HFF-Myc (cell line): ENCODE data around the gene ATRNL1.
A peak's percentile ranks its signal among the peaks of the same experiment; 100 is the strongest.

Experiments used
- DNase-seq: peaks from one replicate; pipeline ENCODE4 v3.0.0-alpha.2; 2011; ENCODE audit warnings: low read depth; ENCODE audit errors: extremely low read depth
- H3K4me3 ChIP-seq: replicated peaks from 2 replicates; pipeline ENCODE4 v1.5.1; 2011; ENCODE audit warnings: low read depth, mild to moderate bottlenecking, control low read depth, low read length
- TF ChIP-seq, protein P1 (sequence below): IDR thresholded peaks from 2 replicates; pipeline ENCODE4 v1.5.1; 2012; ENCODE audit warnings: mild to moderate bottlenecking, low read depth, low read length, control low read depth; ENCODE audit errors: missing control alignments

The ATRNL1 gene

DNA sequence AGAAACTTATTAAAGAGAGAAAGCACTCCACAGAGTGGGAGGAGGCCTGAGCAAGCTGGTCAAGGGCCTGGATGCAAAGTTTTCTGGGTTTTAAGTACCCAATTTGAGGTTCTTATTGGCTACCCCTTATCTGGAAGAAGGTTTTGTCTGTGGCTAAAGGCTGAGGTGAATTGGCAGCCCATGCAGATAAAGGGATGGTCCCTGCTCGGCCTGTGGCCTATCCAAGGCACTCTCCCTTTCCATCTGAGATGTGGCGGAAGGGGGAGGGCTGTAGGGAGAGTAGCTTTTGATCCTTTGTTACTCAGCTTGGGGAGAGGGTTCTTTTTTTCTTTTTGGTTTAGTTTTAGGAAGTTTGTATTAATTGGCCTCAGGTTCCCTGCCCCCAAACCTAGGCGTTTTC lies 465.1 kb downstream of the ATRNL1 start:
- no peak overlapping the region for H3K4me3 ChIP-seq
- no peak for DNase-seq
- TF ChIP-seq, protein P1, sequence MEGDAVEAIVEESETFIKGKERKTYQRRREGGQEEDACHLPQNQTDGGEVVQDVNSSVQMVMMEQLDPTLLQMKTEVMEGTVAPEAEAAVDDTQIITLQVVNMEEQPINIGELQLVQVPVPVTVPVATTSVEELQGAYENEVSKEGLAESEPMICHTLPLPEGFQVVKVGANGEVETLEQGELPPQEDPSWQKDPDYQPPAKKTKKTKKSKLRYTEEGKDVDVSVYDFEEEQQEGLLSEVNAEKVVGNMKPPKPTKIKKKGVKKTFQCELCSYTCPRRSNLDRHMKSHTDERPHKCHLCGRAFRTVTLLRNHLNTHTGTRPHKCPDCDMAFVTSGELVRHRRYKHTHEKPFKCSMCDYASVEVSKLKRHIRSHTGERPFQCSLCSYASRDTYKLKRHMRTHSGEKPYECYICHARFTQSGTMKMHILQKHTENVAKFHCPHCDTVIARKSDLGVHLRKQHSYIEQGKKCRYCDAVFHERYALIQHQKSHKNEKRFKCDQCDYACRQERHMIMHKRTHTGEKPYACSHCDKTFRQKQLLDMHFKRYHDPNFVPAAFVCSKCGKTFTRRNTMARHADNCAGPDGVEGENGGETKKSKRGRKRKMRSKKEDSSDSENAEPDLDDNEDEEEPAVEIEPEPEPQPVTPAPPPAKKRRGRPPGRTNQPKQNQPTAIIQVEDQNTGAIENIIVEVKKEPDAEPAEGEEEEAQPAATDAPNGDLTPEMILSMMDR: no peak

- no peak for DNase-seq
- no peak overlapping the region for H3K4me3 ChIP-seq
- TF ChIP-seq, protein P1: no peak
Observed at GRCh38 chr10:115566867-115567266, 473.7 kb downstream of the ATRNL1 start.

- TF ChIP-seq, protein P1: peak; percentile 62
- no peak overlapping the region for H3K4me3 ChIP-seq
- no peak for DNase-seq
Observed at GRCh38 chr10:115572740-115573455, 479.7 kb downstream of the ATRNL1 start.

- H3K4me3 ChIP-seq: no peak overlapping the region
- TF ChIP-seq, protein P1: no peak
- DNase-seq: no peak
Observed at GRCh38 chr10:115580239-115580638, 487.1 kb downstream of the ATRNL1 start.

- H3K4me3 ChIP-seq: no peak overlapping the region
- TF ChIP-seq, protein P1: no peak
- DNase-seq: no peak
Observed at GRCh38 chr10:115593060-115593459, 499.9 kb downstream of the ATRNL1 start.

DNA sequence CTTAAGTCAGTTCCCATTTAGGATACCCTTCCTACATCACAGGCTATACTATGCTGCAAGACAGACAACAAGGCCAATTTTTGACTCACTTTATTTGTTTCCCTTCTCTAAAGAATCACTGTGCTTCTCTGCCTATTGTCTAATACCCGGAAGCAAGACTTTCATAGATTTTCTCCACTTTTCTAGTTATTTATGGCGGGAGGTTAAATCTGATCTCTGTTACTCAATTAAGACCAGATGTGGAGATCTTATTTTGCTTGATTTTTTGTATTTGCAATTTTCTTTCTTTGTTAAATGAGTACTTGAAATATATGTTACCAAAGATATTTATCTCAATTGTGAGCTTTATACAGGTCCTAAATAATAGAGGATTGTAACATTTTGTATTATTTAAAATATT lies 511.5 kb downstream of the ATRNL1 start:
- H3K4me3 ChIP-seq: no peak overlapping the region
- TF ChIP-seq, protein P1: no peak
- peak; percentile 3 for DNase-seq

DNA sequence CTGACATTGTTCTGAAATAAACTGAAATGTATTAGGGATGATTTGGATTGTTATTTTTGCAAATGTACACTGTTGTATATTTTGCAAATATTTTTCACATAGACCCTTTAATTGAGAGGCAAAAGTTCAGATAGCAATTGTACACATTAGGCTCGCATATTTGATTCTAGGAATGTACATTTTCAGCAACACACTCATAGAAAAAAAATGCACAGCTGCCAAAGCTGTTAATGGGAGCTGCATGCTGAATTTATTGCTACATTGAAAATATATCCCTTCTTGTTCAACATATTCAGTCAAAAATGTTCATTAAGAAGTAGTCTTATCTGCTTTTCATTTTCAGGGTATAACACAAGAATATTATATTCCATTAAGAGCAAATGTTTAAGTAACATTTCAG lies 512.9 kb downstream of the ATRNL1 start:
- H3K4me3 ChIP-seq: no peak overlapping the region
- TF ChIP-seq, protein P1: no peak
- no peak for DNase-seq
